HG02943 (cell line): ENCODE results near the gene CTIF.
"Not testable (repeated sequence)": the region's sequence is repeated elsewhere in the genome, so short reads cannot be mapped to it uniquely, and the experiment has no call there.

Experiments used
- ATAC-seq: cut with Tn5 transposase; IDR thresholded peaks from one replicate; pipeline ENCODE4 v1.9.1; 2021; ENCODE audit warnings: mild to moderate bottlenecking, low read depth, moderate library complexity; ENCODE audit not compliant: unreplicated experiment

Gene CTIF

GRCh38 chr18:48866856-48867255, 328.0 kb downstream of the CTIF start:
- no peak for ATAC-seq

GRCh38 chr18:48867978-48868377, 329.1 kb downstream of the CTIF start:
- no peak for ATAC-seq

GRCh38 chr18:48868468-48869466, 329.9 kb downstream of the CTIF start:
- ATAC-seq = peak; percentile 78

- no peak for ATAC-seq
These were observed 330.8 kb downstream of the CTIF start for GRCh38 chr18:48869591-48869990.

GRCh38 chr18:48870926-48871325, 332.1 kb downstream of the CTIF start:
- not testable (repeated sequence) for ATAC-seq

GRCh38 chr18:48871391-48872166, 332.7 kb downstream of the CTIF start:
- no peak for ATAC-seq

- ATAC-seq = no peak
These were observed 333.7 kb downstream of the CTIF start for GRCh38 chr18:48872234-48873145.

- no peak for ATAC-seq
These were observed 335.4 kb downstream of the CTIF start for GRCh38 chr18:48874233-48874632.

GRCh38 chr18:48874701-48875162, 335.9 kb downstream of the CTIF start:
- ATAC-seq = no peak

- ATAC-seq = no peak
These were observed 336.6 kb downstream of the CTIF start for GRCh38 chr18:48875314-48875941.

GRCh38 chr18:48875942-48876511, 337.2 kb downstream of the CTIF start:
- no peak for ATAC-seq

GRCh38 chr18:48876590-48876989, 337.8 kb downstream of the CTIF start:
- ATAC-seq = no peak

- no peak for ATAC-seq
These were observed 339.1 kb downstream of the CTIF start for GRCh38 chr18:48877941-48878340.

- ATAC-seq = no peak
These were observed 339.6 kb downstream of the CTIF start for GRCh38 chr18:48878471-48878870.

GRCh38 chr18:48879008-48879431, 340.2 kb downstream of the CTIF start:
- ATAC-seq = no peak

- ATAC-seq = no peak
These were observed 342.1 kb downstream of the CTIF start for GRCh38 chr18:48880931-48881330.

GRCh38 chr18:48882379-48882778, 343.5 kb downstream of the CTIF start:
- ATAC-seq = no peak

- no peak for ATAC-seq
These were observed 345.5 kb downstream of the CTIF start for GRCh38 chr18:48884306-48884705.

- ATAC-seq = no peak
These were observed 345.9 kb downstream of the CTIF start for GRCh38 chr18:48884771-48885170.
